ENCODE measurements around the gene SFN. TPM values are rescaled to one million over a fixed set of nuclear protein-coding genes. Genes with fewer than 3 reads are reported as not detected.

The SFN gene
- 0.10 TPM in 1 of 2 replicates, not detected in the other for total RNA-seq

GRCh38 chr1:26862781-26863684, at the start of gene SFN:
SFN (plus strand) TSS chr1:26863149; CDS start chr1:26863213, 64 bp downstream.

GRCh38 chr1:26826261-26827105, 36.5 kb upstream of the SFN start, which contains the start of gene ZDHHC18:
ZDHHC18 (plus strand) TSS chr1:26826688; CDS start chr1:26826805, 117 bp downstream.

GRCh38 chr1:26889551-26890466, 26.9 kb downstream of the SFN start, which contains the start of gene GPN2:
GPN2 (minus strand) TSS chr1:26890283; CDS start chr1:26890096, 187 bp downstream.

GRCh38 chr1:26900001-26900814, 37.3 kb downstream of the SFN start, which contains the start of gene GPATCH3:
GPATCH3 (minus strand) TSS chr1:26900467; CDS start chr1:26900442, 25 bp downstream.

Small RNA genes lying within 50 kb of the gene (small RNA-seq; reads per million reads assigned to genes)
- gene RN7SL165P: not detected

Other genes with a start within 250 kb of the SFN start
- 35.1 and 43.8 TPM in 2 replicates for gene ARID1A, start 167.1 kb upstream of the SFN start, total RNA-seq
- gene PIGV, start 75.2 kb upstream of the SFN start, total RNA-seq: 6.6 and 9.8 TPM in 2 replicates
- 15.4 and 18.6 TPM in 2 replicates for gene ZDHHC18, start 36.5 kb upstream of the SFN start, total RNA-seq
- gene GPN2, start 27.1 kb downstream of the SFN start, total RNA-seq: 10.8 and 13.1 TPM in 2 replicates
- 6.5 and 7.5 TPM in 2 replicates for gene GPATCH3, start 37.3 kb downstream of the SFN start, total RNA-seq
- not detected in 2 replicates for gene NR0B2, start 50.8 kb downstream of the SFN start, total RNA-seq
- gene NUDC, start 58.6 kb downstream of the SFN start, total RNA-seq: 32.7 and 33.3 TPM in 2 replicates
- gene KDF1, start 97.3 kb downstream of the SFN start, total RNA-seq: not detected in 2 replicates
- gene TRNP1, start 130.5 kb downstream of the SFN start, total RNA-seq: 11.1 and 13.3 TPM in 2 replicates
- 0.57 and 0.98 TPM in 2 replicates for gene TENT5B, start 149.7 kb downstream of the SFN start, total RNA-seq

Data from vein endothelial cell (primary cell).